Breast epithelium (tissue), 3 donors: Measurements from ENCODE around the gene TMEM74B.

Source experiments
- POLR2A ChIP-seq: fragments of 450-650 bp; IDR thresholded peaks from one replicate; pipeline ENCODE4 v1.6.1; 2016; ENCODE audit warnings: antibody characterized with exemption, mild to moderate bottlenecking, moderate library complexity
- TF ChIP-seq, protein P1 (sequence below), 3 donors: fragments of 450-650 bp; IDR thresholded peaks; one replicate each; pipeline ENCODE4 v1.5.1; 2016 to 2017; ENCODE audit warnings: antibody characterized with exemption in 3 of 3, mild to moderate bottlenecking in 3 of 3, moderate library complexity in 3 of 3

DNA sequence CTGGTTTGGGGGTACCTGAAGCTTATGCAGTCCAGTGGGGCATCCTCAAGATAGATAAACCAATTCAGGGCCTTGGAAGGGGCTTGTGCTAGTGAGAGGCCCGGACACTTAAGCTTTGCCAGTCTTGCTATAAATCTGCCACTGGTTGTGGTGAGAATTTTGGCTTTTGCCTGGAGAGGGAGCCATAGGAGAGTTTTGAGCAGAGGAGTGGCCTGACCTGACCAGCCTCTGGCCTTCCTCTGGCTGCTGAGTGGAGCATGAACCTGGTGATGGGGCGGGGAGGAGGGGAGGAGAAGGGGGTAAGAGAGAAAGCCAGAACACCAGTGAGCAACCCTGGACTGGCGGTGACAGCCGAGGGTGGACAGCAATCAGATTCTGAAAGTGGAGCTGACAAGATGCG, 7.1 kb downstream of the TMEM74B start:
- TF ChIP-seq, protein P1, sequence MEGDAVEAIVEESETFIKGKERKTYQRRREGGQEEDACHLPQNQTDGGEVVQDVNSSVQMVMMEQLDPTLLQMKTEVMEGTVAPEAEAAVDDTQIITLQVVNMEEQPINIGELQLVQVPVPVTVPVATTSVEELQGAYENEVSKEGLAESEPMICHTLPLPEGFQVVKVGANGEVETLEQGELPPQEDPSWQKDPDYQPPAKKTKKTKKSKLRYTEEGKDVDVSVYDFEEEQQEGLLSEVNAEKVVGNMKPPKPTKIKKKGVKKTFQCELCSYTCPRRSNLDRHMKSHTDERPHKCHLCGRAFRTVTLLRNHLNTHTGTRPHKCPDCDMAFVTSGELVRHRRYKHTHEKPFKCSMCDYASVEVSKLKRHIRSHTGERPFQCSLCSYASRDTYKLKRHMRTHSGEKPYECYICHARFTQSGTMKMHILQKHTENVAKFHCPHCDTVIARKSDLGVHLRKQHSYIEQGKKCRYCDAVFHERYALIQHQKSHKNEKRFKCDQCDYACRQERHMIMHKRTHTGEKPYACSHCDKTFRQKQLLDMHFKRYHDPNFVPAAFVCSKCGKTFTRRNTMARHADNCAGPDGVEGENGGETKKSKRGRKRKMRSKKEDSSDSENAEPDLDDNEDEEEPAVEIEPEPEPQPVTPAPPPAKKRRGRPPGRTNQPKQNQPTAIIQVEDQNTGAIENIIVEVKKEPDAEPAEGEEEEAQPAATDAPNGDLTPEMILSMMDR (IDR thresholded peaks at IDR 0.05), result no peak
- no peak for TF ChIP-seq POLR2A
